Activated CD8-positive, alpha-beta memory T cell treated with anti-CD3 and anti-CD28 coated beads for 48 hours (primary cell): Measurements from ENCODE around the gene CASP12.
"Not testable (repeated sequence)": the region's sequence is repeated elsewhere in the genome, so short reads cannot be mapped to it uniquely, and the experiment has no call there.

Source experiments
- DNase-seq, 3 experiments: peaks; one replicate each; pipeline ENCODE4 v3.0.0-alpha.2; 2020; ENCODE audit warnings: low read depth in 2 of 3, low spot score in 2 of 3

CASP12 gene

DNA sequence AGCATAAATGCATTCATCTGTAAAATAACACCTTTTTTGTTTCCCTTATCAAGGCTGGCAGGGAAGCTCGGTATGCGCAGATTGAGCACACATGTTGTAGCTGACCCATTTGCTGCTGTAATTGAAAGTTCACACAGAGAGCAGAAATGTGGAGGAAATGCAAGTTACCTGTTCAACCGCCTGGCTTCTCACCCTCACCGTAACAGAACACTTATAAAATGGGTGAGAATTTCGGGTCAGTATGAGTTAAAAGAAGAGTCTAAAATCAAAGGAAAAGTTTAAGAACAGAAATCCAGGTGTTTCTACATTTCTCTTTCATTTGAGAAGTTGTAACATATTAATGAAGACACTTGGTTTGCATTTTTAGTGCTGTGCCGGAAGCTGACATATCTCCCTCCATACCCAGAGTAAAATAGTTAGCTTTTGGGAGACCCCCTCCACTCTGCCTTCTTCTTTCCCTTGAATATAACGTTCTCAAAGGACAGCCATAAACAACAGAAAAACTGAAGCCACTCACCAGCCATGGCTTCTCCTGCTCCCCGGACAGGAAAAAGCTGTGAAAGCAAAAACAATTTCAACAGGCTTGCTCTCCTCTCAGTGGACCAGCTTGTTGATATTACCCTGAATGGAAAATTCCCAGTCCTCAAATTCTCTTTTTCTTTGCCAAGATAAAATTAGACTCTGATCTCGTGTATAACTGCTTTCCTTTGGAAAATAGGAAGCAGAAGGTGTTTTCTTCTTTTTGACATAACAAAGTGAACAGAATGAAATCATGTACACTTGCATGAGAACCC lies at the start of gene CASP12:
Gene CASP12, minus strand, starts transcription at position 570 of the 794 bp plus-strand sequence.
- no peak for DNase-seq

DNA sequence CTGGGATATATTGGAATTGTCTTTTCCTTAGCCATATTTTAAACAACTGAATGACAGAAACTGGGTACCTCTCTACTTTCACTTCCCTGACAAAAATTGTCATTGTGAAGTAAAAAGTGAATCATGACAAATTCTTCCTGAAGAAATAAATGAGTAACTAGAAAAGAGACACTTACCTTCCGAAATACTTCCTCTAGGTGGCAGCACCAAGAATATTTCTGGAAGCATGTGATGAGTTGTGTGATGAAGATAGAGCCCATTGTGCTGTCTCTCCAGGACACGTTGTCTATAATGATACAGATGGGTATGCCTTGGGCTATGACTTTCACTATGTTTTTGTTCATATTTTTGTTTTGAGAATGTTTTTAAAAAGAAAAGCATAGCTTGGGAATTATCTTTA lies 48.6 kb upstream of the CASP12 start:
- DNase-seq: no peak

DNA sequence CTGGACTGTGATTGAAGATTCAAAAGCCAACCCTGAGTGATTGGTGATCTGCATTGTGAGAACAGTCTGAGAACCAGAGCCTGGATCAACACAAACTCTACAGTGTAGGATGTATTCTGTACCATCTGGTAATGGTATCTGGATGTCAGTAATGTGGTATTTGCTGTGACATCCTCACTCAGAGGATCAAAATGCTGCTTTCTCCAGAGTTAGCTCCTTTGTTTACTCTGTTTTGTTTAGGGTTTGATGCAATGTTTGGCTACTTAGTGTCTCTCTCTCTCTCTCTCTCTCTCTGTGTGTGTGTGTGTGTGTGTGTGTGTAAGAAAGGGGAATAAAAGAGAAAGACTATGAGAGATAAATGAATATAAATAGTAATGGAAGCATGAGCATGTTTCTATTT lies 45.8 kb upstream of the CASP12 start:
- no peak for DNase-seq

DNA sequence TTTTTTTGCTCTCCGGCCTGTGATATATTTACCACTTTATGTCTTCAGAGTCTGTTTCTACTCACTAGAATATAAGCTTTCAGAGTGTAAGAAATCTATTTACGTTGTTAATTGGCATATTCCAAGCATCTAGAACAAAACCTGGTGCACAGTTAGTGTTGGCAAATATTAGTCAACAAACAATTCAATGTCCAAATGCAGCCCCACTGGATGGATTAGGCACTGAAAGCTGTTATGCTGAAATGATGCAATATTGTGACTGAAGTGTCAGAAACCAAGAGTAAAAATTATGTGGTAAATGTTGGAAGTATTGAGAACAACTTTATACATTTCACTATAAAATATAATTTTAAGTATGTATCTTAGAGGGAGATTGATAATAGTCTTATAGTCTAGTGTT lies 45.3 kb upstream of the CASP12 start:
- DNase-seq: no peak

DNA sequence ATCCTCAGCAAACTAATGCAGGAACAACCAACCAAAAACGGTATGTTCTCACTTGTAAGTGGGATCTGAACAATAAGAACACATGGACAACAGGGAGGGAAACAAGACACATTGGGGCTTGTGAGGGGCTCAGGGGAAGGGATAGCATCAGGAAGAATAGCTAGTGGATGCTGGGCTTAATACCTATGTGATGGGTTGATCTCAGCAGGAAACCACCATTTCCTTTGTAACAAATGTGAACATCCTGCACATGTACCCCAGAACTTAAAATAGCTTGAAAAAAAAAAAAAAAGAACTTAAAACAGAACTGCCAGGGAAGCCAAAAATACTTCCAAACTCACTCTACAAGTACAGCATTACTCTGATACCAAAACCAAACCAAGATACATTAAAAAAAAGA lies 36.3 kb upstream of the CASP12 start:
- DNase-seq: no peak

DNA sequence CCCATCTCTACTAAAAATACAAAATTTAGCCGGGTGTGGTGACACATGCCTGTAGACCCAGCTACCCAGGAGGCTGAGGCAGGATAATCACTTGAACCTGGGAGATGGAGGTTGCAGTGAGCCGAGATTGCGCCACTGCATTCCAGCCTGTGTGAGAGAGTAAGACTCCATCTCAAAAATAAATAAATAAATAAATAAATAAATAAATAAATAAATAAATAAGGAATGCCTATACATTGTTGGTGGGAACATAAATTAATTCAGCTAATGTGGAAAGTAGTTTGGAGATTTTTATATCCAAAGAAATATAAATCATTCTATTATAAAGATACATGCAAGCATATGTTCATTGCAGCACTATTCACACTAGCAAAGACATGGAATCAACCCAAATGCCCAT lies 35.8 kb upstream of the CASP12 start:
- DNase-seq: not testable (repeated sequence)

DNA sequence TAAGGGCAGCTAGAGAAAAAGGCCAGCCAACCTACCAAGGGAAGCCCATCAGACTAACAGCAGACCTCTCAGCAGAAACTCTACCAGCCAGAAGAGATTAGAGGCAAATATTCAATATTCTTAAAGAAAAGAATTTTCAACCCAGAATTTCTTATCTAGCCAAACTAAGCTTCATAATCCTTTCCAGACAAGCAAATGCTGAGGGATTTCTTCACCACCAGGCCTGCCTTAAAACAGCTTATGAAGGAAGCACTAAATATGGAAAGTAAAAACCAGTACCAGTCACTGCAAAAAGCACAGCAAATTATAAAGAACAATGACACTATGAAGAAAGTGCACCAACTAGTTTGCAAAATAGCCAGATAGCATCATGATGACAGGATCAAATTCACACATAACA lies 30.6 kb upstream of the CASP12 start:
- DNase-seq: no peak

DNA sequence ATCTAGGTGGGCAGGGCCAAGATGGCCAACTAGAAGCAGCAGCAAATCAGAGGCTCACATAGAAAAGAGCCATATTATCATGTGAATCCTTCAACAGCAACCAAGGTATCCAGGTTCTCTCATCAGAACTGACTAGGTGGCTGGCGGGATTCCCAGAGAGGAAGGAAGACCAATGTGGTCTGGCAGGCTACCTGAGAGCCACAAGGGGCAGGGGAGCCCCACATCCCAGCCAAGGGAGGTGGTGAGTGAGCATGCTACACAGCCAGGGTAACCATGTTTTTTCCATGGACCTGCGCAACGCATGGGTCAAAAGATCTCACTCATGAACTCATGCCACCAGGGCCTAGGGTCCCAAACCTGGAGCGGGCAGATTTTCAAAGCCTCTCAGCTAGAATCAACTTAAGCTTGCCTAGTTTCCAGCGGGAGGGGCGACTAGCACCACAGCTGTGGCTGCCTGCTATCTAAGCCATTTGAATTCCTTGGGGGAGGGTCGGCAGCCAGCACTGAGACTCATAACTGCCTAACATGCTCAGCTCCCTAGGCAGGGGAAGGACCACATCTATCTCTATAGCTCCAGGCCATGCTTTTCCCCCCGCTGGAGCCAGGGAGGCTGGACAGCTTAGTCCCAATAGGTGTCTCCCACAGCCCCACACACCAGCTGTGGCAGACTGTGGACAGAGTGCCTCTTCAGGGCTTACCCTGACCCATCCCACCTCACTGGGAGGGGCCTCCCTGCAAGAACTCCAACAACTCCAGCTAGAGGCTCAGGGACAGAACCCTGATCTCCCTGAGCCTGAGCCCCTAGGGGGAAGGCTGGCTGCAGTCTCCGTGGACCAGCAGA lies 28.7 kb upstream of the CASP12 start:
- DNase-seq: no peak

DNA sequence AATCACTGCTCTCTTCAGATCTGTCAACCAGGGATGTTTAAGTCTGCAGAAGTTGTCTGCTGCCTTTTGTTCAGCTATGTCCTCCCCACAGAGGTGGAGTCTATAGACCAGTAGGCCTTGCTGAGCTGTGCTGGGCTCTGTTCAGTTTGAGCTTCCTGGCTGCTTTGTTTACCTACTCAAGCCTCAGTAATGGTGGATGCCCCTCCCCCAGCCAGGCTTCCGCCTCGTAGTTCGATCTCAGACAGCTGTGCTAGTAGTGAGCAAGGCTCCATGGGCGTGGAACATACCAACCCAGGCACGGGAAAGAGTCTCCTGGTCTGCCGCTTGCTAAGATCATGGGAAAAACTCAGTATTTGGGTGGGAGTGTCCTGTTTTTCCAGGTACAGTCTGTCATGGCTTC lies 27.6 kb upstream of the CASP12 start:
- no peak for DNase-seq

DNA sequence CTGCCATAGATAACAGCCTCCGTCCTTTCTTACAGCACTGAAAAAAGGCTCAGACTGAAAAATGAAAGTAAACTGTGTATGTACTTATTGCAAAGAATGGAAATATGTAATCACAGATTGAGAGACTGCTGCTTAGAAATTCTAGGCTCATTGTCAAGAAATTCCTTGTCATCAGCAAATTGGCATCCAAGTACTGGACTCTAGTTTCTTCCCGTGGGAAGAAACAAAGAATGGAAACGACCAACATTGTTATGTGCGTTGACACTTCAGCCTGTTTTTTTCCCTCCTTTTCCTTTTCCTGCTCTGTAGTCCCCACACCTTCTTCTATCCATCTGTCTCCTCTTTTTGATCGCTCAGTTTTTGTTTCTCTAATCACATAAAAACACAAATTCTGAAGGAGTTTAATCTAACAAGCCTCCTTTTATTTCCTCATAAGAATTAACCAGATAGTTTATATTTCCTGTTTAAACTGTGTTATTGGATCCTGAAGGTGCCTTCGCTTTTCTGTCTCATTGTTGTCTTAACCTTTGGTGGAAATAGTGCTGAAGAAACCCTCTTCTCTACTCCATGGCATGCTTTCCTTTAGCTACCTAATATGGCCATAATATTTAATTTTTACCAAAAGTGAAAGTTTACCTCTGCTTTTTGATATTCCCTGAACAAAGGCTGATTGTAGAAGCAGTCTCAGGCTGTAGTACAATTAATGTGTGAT lies 20.0 kb upstream of the CASP12 start:
- DNase-seq: no peak

DNA sequence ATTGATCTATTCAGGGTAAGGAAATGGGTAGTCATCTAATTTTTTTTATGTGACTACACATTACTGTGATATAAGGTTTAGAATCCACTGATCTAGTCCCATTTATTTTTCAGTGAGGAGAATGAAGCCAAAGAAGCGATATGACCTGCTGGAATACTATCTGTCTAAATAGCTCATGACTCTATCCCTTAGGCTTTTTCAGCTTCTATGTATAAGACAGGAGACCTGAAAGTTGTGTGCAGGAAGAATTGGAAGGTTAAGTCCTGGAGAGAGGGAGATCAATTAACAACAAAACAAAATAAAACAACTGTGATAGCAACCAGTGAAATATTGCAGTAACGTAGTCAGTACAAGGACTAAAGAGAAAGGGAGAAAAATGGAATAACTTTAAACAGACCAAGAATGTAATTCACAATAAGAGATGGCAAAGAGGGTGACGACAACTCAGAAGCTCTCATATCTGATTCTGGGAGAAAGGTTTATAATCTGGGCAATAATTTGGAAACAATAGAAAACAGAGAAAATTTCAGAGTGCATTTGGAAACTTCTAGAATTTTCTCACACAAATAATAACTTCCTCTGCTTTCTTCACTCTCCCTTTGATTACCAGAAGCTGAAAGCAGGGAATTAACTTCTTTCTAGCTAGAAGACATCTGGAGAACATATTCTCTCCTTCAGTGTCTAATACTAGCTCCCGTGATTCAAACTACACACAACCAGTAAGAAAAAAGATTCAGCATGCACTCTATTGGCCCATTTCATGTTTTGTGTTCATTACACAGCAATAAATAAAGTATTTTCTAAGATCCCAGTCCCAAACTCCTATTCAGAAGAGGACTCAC lies 19.2 kb upstream of the CASP12 start:
- no peak for DNase-seq

DNA sequence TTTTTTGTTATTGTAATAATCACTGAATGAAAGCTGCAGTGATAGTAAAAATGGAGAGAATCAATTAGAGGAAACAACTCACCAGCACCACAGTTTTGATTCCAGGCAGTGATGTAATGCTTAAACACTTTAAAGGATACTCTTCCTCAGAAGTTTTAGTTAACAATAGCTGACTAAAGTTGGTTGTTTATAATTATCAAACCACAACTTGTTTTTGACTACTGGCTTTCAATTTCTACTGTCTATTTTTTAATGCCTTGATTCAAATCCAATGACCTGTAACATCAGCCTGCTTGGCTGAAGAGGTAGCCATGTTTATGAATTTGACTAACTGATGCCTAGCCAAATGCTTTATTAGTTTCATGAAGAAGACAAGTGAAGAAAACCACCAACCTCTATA lies 18.2 kb upstream of the CASP12 start:
- DNase-seq: no peak

DNA sequence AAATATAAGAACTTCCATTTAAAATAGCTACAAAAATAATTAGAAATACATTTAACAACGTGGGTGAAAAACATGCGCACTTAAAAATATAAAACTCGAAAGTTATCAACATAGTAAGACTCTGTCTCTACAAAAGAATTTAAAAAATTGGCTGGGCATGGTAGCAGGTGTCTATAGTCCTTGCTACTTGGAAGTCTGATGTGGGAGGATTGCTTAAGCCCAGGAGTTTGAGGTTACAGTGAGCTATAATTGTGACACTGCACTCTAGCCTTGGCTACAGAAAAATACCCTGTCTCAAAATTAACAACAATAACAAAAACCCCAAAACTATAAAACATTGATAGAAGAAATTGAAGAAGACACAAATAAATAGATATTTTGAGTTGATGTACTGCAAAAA lies 13.8 kb upstream of the CASP12 start:
- no peak for DNase-seq

DNA sequence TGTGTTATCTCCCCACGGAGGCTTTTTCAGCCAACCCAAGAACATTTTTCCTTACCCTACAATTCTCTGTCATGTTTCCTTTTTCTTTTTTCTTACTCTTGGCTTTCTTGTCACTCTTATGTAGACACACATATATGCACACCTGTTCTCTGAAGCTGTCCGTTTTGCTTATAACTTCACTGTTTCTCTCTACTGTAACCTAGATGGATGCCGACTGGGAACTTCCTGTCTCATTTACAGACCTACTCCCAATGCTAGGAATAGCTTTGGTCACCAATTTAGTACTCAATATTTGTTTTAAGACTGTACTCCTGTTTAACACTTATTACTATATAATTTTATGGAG lies 9.9 kb upstream of the CASP12 start:
- no peak for DNase-seq

DNA sequence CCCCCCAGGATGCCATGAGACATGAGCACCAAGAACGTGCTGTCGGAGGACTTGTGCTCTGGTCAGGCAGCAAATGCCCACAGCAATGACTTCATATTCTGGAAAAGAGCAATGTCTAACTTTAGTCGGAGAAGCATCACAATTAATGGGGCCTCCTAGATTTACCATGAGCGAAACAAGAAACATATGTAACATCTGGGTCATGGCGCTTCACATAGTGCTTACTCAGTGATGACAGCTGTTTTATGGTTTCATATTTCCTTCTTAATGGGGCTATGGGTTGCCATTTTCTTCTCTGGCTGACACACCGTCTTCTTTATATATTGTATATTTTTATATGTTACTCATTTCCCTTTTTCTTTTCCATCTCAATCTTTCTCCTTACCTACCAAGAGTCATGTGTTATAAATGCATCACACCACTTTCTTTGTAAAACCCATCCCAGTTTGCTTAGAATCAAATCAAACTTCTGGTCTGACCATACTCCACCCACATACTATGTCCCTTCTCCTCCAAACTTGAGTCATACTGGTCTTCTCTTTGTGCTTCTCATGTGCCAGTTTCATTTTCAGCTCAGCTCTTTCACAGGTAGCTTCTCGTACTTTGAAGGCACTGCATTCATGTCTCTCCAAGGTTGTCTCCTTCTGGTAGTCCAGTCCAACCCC lies 9.4 kb upstream of the CASP12 start:
- no peak for DNase-seq

DNA sequence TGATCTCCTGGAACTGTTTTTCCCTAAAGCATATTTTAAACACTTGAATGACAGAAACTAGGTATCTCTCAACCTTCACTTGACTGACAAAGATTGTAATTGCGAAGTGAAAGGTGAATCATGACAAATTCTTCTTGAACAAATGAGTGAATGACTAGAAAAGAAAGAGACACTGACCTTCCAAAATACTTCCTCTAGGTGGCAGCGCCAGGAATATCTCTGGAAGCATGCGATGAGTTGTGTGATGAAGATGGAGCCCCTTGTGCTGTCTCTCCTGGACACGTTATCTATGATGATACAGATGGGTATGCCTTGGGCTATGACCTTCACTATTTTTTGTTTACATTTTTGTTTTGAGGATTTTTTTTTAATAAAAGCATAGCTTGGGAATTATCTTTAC lies 7.0 kb upstream of the CASP12 start:
- DNase-seq: no peak

DNA sequence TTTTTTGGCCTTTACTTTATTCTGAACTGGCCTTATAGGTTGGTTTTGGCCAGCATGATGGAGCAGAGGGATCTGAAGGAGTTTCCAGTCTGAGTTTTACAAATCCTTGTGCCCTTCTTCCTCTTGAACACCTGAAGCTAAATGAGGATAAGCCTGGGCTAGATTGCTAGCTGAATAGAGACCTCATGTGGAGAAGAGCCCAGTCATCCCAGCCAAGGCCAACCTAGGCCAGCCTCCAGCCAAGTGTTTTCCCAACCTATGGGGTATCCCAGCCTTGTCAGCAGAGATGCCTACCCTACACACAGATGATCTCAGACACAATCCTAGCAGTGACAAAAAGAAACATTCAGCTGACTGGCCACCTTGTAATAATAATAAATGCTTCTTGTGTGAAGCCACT lies 966 bp upstream of the CASP12 start:
- DNase-seq: no peak

DNA sequence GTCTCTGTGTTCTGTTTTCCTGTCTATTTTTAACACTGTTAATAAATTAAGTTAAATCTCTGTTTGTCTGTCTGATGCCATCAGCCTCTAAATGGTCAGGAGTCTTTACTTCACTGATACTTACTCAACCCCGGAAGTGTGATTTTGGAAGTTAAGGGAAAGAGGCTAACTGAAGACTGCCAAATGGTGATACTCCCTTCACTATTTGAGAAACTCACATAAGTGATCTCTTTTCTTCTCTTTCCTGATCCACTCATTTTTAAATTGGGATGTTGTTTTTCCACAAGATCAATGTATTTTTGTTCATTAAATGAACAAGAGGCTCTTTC lies 389 bp upstream of the CASP12 start:
- DNase-seq: no peak

DNA sequence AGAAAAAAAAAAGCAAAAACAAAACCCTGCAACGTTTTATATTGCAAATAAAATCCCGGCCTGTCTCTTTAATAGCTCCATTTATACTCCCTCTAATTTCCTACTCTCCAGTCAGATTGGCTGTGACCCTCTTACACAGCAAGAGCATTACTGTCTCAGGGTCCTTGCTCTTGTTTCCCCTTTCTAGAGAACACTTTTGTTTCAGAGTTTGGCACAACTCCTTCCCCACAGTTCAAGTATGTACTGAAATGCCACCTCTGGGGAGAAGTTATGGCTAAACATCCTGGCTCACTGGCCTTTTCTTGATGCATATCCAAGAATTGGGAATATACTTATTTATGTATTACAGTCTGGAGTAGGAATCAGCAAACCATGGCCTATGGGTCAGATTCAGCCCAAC lies 2.6 kb downstream of the CASP12 start:
- DNase-seq: no peak

DNA sequence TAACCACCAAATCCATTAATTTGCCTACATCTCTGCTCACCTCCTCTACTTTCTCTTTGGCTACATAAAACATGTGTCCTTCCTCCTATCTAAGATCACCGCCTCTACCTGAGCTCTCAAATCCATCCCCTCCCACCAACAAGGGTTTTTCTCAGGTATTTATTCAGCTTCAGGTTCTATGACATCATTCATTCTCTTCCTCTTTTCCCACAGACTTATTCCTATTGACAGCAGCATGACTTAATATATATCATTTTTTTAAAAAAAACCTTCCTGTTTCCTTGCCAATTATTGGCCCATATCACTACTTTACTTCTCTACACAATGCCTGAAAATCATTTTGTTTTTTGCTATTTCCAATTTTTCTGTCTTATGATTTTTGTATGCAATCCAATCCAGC lies 4.4 kb downstream of the CASP12 start:
- no peak for DNase-seq
